GM12878 (cell line): ENCODE measurements around the gene METTL2B. TPM values are rescaled to one million over a fixed set of nuclear protein-coding genes. Genes with fewer than 3 reads are reported as not detected.

Experiments
- ATAC-seq: fragments of 200-7000 bp; cut with Tn5 transposase; 3 replicates; pipeline ENCODE4 v1.9.1; 2020; ENCODE audit warnings: mild to moderate bottlenecking, moderate library complexity
- BruUV-seq: library from RNA; stranded (reverse); fragments of 400-500 nt; replicated peaks from 2 replicates; lab custom pipeline; 2021; lab: Mats Ljungman, UMichigan
- CTCF ChIA-PET: fragments of 300-600 bp; sonication (Branson Sonifier 250); formaldehyde crosslinking; extraction: SDS; loops from one replicate; lab custom pipeline; 2021; ENCODE audit warnings: inconsistent platforms; lab: Yijun Ruan, JAX
- POLR2A ChIA-PET: fragments of 350-600 bp; formaldehyde crosslinking; extraction: SDS; loops from one replicate; lab custom pipeline; 2021; ENCODE audit warnings: inconsistent platforms; lab: Charles Lee
- RAD21 ChIA-PET: fragments of 300-600 bp; sonication (Branson Sonifier 250); formaldehyde crosslinking; loops from one replicate; lab custom pipeline; 2023; ENCODE audit warnings: antibody characterized with exemption; ENCODE audit not compliant: unreplicated experiment; lab: Charles Lee
- SMC1A ChIA-PET: fragments of 300-600 bp; sonication (Branson Sonifier 250); formaldehyde crosslinking; loops from one replicate; lab custom pipeline; 2023; ENCODE audit not compliant: unreplicated experiment, uncharacterized antibody; lab: Charles Lee
- DNase-seq: peaks from one replicate; pipeline ENCODE4 v3.0.0-alpha.2; 2011; ENCODE audit warnings: low read depth, low spot score
- FAIRE-seq: peaks from 3 replicates; lab custom pipeline; 2011; peaks lifted over from hg19 to GRCh38; lab: Jason Lieb, UNC
- H2AFZ ChIP-seq: 2 replicates; pipeline ENCODE4 v1.6.0; 2011; ENCODE audit warnings: low read depth, low read length, control low read depth; ENCODE audit not compliant: control insufficient read depth
- H3K27ac ChIP-seq: 2 replicates; pipeline ENCODE4 v1.5.1; 2011; ENCODE audit warnings: control low read depth; ENCODE audit not compliant: control insufficient read depth, insufficient read depth
- H3K27me3 ChIP-seq, 2 experiments: replicated peaks in 1 of 2; 2 replicates each; pipeline versions ENCODE4 v1.6.0 to v1.6.1; 2011; ENCODE audit warnings: low read length in 1 of 2; ENCODE audit not compliant: control insufficient read depth in 2 of 2, insufficient read depth in 2 of 2
- H3K36me3 ChIP-seq, 2 experiments: 2 replicates each; pipeline ENCODE4 v1.5.1; 2011; ENCODE audit warnings: low read length in 1 of 2; ENCODE audit not compliant: control insufficient read depth in 2 of 2, insufficient read depth in 2 of 2
- H3K4me1 ChIP-seq: 2 replicates; pipeline ENCODE4 v1.6.1; 2011; ENCODE audit warnings: mild to moderate bottlenecking, low read length, moderate library complexity, mixed read lengths; ENCODE audit not compliant: control insufficient read depth, insufficient read depth
- H3K4me2 ChIP-seq: 2 replicates; pipeline ENCODE4 v1.6.0; 2011; ENCODE audit warnings: control low read depth; ENCODE audit not compliant: control insufficient read depth, insufficient read depth
- H3K4me3 ChIP-seq: fragments of 200-600 bp; sonication (generic); 2 replicates; pipeline ENCODE4 v1.5.1; 2016
- H3K79me2 ChIP-seq: 2 replicates; pipeline ENCODE4 v1.6.0; 2011; ENCODE audit warnings: low read length; ENCODE audit not compliant: control insufficient read depth, insufficient read depth
- H3K9ac ChIP-seq: 2 replicates; pipeline ENCODE4 v1.8.0; 2011; ENCODE audit warnings: low read length, control low read depth, mixed read lengths; ENCODE audit not compliant: control insufficient read depth, insufficient read depth
- H3K9me3 ChIP-seq: replicated peaks from 3 replicates; pipeline ENCODE4 v1.5.1; 2011; ENCODE audit warnings: mild to moderate bottlenecking, low read length; ENCODE audit not compliant: control insufficient read depth, insufficient read depth
- H4K20me1 ChIP-seq: 2 replicates; pipeline ENCODE4 v1.6.0; 2011; ENCODE audit not compliant: control insufficient read depth, insufficient read depth
- BMI1 ChIP-seq: fragments of 450-650 bp; IDR thresholded peaks from 2 replicates; pipeline ENCODE4 v1.6.1; 2016; ENCODE audit warnings: mild to moderate bottlenecking, moderate library complexity, borderline replicate concordance
- EGR1 ChIP-seq, 2 experiments: IDR thresholded peaks; 1 replicate in 1 of 2; 2 replicates in 1 of 2; pipeline ENCODE4 v1.6.1; 2011 to 2012; ENCODE audit warnings: low read depth in 2 of 2, low read length in 2 of 2, borderline replicate concordance in 1 of 2, mild to moderate bottlenecking in 1 of 2, moderate library complexity in 1 of 2
- IKZF2 ChIP-seq, 2 experiments: fragments of 450-650 bp; IDR thresholded peaks; 2 replicates each; pipeline ENCODE4 v1.6.1; 2017; ENCODE audit warnings: mild to moderate bottlenecking in 2 of 2, moderate library complexity in 2 of 2
- WGBS: methylation state at CpG from one replicate; pipeline ENCODE4 v1.1.6; 2016; ENCODE audit warnings: low lambda C conversion rate; ENCODE audit not compliant: insufficient replicate concordance, insufficient coverage; ENCODE audit errors: missing lambda C conversion rate; 5-methylcytosine and 5-hydroxymethylcytosine counted together
- in situ Hi-C: fragments of 300-500 bp; cut with MboI; formaldehyde crosslinking; loops from 9 replicates; pipeline ENCODE4 v1.14.3; 2018; ENCODE audit warnings: mixed read lengths
- intact Hi-C: fragments of 100-400 bp; cut with micrococcal nuclease; formaldehyde crosslinking; loops from one replicate; pipeline ENCODE4 v1.14.2; 2022; ENCODE audit not compliant: unreplicated experiment
- polyA plus RNA-seq, 11 experiments: library from polyadenylated mRNA; depleted of rRNA in 4 of 11; unstranded in 6 of 11; stranded (reverse) in 5 of 11; fragments of >200 nt; fragmentation: Nextera tagmentation in 4 of 11; fragmentation: Illumina TruSeq in 1 of 11; extraction: Ambion mirVana in 4 of 11; extraction: Trizol in 1 of 11; gene quantifications; 1 replicate in 1 of 11; 2 replicates in 10 of 11; pipeline versions ENCODE4 v1.2.1 to v1.2.3, GENCODE V29; 2011 to 2016; ENCODE audit warnings: inconsistent platforms in 2 of 11, missing spikeins in 2 of 11, low read depth in 1 of 11
- total RNA-seq, 4 experiments: library from RNA; depleted of rRNA in 3 of 4; stranded (reverse); fragments of >200 nt in 3 of 4; fragmentation: Illumina TruSeq in 1 of 4; extraction: Trizol in 1 of 4; gene quantifications; 2 replicates each; pipeline versions ENCODE4 v1.2.1 to v1.2.3, GENCODE V29; 2013 to 2021

The METTL2B gene
- total and polyA plus RNA-seq, 10 of the 15 experiments (the other 5 are each of a cell fraction or from before 2014, with no cell fraction given), result 18.9 to 48.4 (median 37.3) TPM

GRCh38 chr7:128447941-128448564, 28.5 kb upstream of the METTL2B start:
- whole genome bisulfite sequencing, result 64% methylated on average over 4 of the region's 4 CpGs
- Histone ChIP-seq H3K9me3 (no peaks in the 10 kb centered on the region; the same call in 2 of the 3 replicates), H3K27ac (no peak overlapping the region), H2AFZ (no peak overlapping the region), H3K4me2 (no peak overlapping the region), H3K4me3 (no peak overlapping the region), H3K79me2 (no peaks in the 10 kb centered on the region), H3K27me3 (no peaks in the 10 kb centered on the region), H3K36me3 (no peaks in the 10 kb centered on the region)
- FAIRE-seq, result no peak
- no peak for ATAC-seq
- ChIA-PET SMC1A (interaction anchor here (1.0 to 3.2 kb wide), 7 partner anchors 11 to 233 kb away, joined by 3 to 10 read pairs (median 5); no protein-coding TSS in a partner anchor), RAD21 (interaction anchor here (0.6 to 1.6 kb wide), 3 partner anchors 11 to 291 kb away, joined by 3 to 4 read pairs (median 3); partner anchors contain the start of gene CALU), POLR2A (interaction anchor here (0.6 to 2.3 kb wide), 4 partner anchors 9 to 19 kb away, joined by 4 to 7 read pairs (median 6); no protein-coding TSS in a partner anchor)
- BruUV-seq, result no TSS peak
- no peak for DNase-seq
- no peak for TF ChIP-seq BMI1
- peak in 1 of 2 experiments; percentile 49; a peak in 1 of 3 replicates for TF ChIP-seq EGR1 (IDR thresholded peaks at IDR 0.05; ENCODE audit: borderline replicate concordance in 1 of 2, low read depth in 2 of 2, low read length in 2 of 2)
- TF ChIP-seq, all 136 proteins: peak for 1
- intact Hi-C loops (no loop called here), in situ Hi-C loops (no loop called here)
- Histone ChIP-seq H3K4me1 (peaks cover 9% of the 10 kb centered on the region), H3K9ac (no peak overlapping the region), H4K20me1 (no peaks in the 10 kb centered on the region)
- CTCF ChIA-PET, result interaction anchor here (1.1 to 11.3 kb wide), 5 partner anchors 9 to 20 kb away, joined by 4 to 227 read pairs (median 8); no protein-coding TSS in a partner anchor

- Histone ChIP-seq H3K27ac (no peak overlapping the region), H3K36me3 (no peaks in the 10 kb centered on the region), H4K20me1 (no peaks in the 10 kb centered on the region), H3K9me3 (no peaks in the 10 kb centered on the region; the same call in 2 of the 3 replicates), H3K4me1 (peaks cover 8% of the 10 kb centered on the region), H3K4me2 (no peak overlapping the region), H3K27me3 (no peaks in the 10 kb centered on the region), H3K9ac (no peak overlapping the region), H2AFZ (no peak overlapping the region), H3K79me2 (no peaks in the 10 kb centered on the region), H3K4me3 (no peak overlapping the region)
- DNase-seq, result no peak
- in situ Hi-C loops (no loop called here), intact Hi-C loops (no loop called here)
- no peak for ATAC-seq
- ChIA-PET POLR2A (interaction anchor here (0.7 to 2.3 kb wide), 4 partner anchors 9 to 291 kb away, joined by 4 to 7 read pairs (median 5); no protein-coding TSS in a partner anchor), CTCF (interaction anchor here (1.1 to 11.3 kb wide), 6 partner anchors 9 to 21 kb away, joined by 3 to 227 read pairs (median 7); no protein-coding TSS in a partner anchor), SMC1A (interaction anchor here (1.1 to 3.2 kb wide), 7 partner anchors 11 to 232 kb away, joined by 3 to 10 read pairs (median 5); no protein-coding TSS in a partner anchor), RAD21 (interaction anchor here (1.2 to 1.6 kb wide), 3 partner anchors 11 to 290 kb away, joined by 3 to 4 read pairs (median 4); partner anchors contain the start of gene CALU)
- TF ChIP-seq IKZF2 (IDR thresholded peaks at IDR 0.05), result no peak
- no TSS peak for BruUV-seq
- WGBS, result 89% methylated on average over 6 of the region's 6 CpGs
- FAIRE-seq, result no peak
Observed at GRCh38 chr7:128448751-128449302, 27.7 kb upstream of the METTL2B start.
